Psoas muscle (tissue), 8 donors: ENCODE measurements around the gene DNAH3. TPM values are rescaled to one million over a fixed set of nuclear protein-coding genes. Genes with fewer than 3 reads are reported as not detected.
"Not testable (repeated sequence)": the region's sequence is repeated elsewhere in the genome, so short reads cannot be mapped to it uniquely, and the experiment has no call there.

Experiments used
- ATAC-seq, 4 donors: fragments of 200-7000 bp; cut with Tn5 transposase; one replicate each; pipeline ENCODE4 v1.9.1; 2020; ENCODE audit warnings: moderate library complexity in 3 of 4, mild to moderate bottlenecking in 2 of 4
- DNase-seq, 2 donors: peaks; one replicate each; pipeline ENCODE4 v3.0.0-alpha.2; 2020
- H3K27ac ChIP-seq: fragments of 200-600 bp; one replicate; pipeline ENCODE4 v1.8.0; 2022
- H3K27me3 ChIP-seq, 3 donors: fragments of 200-600 bp in 1 of 3; one replicate each; pipeline versions ENCODE4 v1.6.1 to v1.8.0; 2013 to 2022; ENCODE audit warnings: low read length in 2 of 3, mild to moderate bottlenecking in 2 of 3, moderate library complexity in 1 of 3; ENCODE audit not compliant: insufficient read depth in 3 of 3
- H3K36me3 ChIP-seq, 2 donors: fragments of 200-600 bp in 1 of 2; one replicate each; pipeline versions ENCODE4 v1.6.1 to v1.8.0; 2013 to 2022; ENCODE audit warnings: low read depth in 1 of 2, mild to moderate bottlenecking in 1 of 2, moderate library complexity in 1 of 2; ENCODE audit not compliant: insufficient read depth in 1 of 2
- H3K4me1 ChIP-seq: fragments of 200-600 bp; one replicate; pipeline ENCODE4 v1.8.0; 2022
- H3K4me3 ChIP-seq: fragments of 200-600 bp; one replicate; pipeline ENCODE4 v1.8.0; 2022; ENCODE audit warnings: mild to moderate bottlenecking
- H3K9me3 ChIP-seq: fragments of 200-600 bp; one replicate; pipeline ENCODE4 v1.8.0; 2022
- WGBS, 3 donors: extraction: QIAGEN DNeasy Blood & Tissue Kit; methylation state at CpG; one replicate each; pipeline versions ENCODE4 v1.1.6 to v1.1.7; 2013; 5-methylcytosine and 5-hydroxymethylcytosine counted together
- intact Hi-C, 2 donors: fragments of 100-400 bp; cut with DNase I; formaldehyde crosslinking; loops; one replicate each; pipeline versions ENCODE4 v1.11.0 to v1.14.2; 2022
- polyA plus RNA-seq, 3 donors: library from polyadenylated mRNA; stranded (reverse); fragments of 200-250 nt; gene quantifications; one replicate each; pipeline ENCODE4 v1.2.3, GENCODE V29; 2013
- total RNA-seq, 4 donors: library from RNA; stranded (reverse); fragmentation: NEBNext Ultra II Directional in 2 of 4; extraction: Animal tissue kit (Norgen Biotek cat#: 25700) in 2 of 4; gene quantifications; one replicate each; pipeline versions ENCODE4 v1.2.1 to v1.2.4, GENCODE V29; 2021 to 2023
- TF ChIP-seq, protein P1 (sequence below): fragments of 200-600 bp; IDR thresholded peaks from one replicate; pipeline ENCODE4 v1.8.0; 2022; ENCODE audit warnings: antibody characterized with exemption
- donor health status: healthy with polysubstance abuse.
- donor health status: DM: no; HTN: no; CAD: no; lungs with moderate emphysema.
- donor health status: Bipolar disorder and iron deficiency.
- donor health status: healthy.
- donor health status: DM: yes; HTN: yes; CAD: no.
- donor health status: DM: no; HTN: no; CAD: no.
- donor health status: DM: no; HTN: no; CAD: no.
- donor health status: DM: yes; HTN: yes; CAD: no.

The DNAH3 gene
- total and polyA plus RNA-seq, 7 donors: 0.01 to 2.1 (median 0.17) TPM; not detected in 1

DNA sequence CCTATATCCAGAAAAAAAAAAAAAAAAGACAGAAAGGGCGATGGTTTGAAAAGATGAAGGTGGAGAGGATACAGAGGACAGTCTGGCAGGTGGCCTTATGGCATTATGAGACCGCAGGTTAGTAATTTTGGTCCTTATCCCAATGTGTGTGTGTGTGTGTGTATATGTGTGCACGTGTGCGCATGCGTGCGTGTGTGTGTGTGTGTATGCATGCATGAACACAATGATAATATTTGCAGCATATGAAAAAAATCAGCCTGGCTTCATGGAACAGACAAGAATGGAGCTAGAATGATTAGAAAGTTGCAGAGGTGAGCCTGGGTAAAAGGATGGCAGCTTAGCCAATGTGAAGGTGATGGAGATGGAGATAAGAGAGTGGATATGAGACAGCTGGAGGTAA is 166.6 kb downstream of the DNAH3 start:
- ATAC-seq: no peak
- intact Hi-C loops: no loop called here
- Histone ChIP-seq H3K36me3 (no peaks in the 10 kb centered on the region), H3K27me3 (no peaks in the 10 kb centered on the region), H3K4me3 (no peak overlapping the region), H3K4me1 (no peaks in the 10 kb centered on the region), H3K27ac (no peak overlapping the region), H3K9me3 (no peaks in the 10 kb centered on the region)
- WGBS, 3 donors: 94 to 95% (median 94%) methylated on average over 6 of the region's 6 CpGs
- DNase-seq: no peak
- TF ChIP-seq, protein P1, sequence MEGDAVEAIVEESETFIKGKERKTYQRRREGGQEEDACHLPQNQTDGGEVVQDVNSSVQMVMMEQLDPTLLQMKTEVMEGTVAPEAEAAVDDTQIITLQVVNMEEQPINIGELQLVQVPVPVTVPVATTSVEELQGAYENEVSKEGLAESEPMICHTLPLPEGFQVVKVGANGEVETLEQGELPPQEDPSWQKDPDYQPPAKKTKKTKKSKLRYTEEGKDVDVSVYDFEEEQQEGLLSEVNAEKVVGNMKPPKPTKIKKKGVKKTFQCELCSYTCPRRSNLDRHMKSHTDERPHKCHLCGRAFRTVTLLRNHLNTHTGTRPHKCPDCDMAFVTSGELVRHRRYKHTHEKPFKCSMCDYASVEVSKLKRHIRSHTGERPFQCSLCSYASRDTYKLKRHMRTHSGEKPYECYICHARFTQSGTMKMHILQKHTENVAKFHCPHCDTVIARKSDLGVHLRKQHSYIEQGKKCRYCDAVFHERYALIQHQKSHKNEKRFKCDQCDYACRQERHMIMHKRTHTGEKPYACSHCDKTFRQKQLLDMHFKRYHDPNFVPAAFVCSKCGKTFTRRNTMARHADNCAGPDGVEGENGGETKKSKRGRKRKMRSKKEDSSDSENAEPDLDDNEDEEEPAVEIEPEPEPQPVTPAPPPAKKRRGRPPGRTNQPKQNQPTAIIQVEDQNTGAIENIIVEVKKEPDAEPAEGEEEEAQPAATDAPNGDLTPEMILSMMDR: no peak

GRCh38 chr16:20976576-20976975 is 174.1 kb downstream of the DNAH3 start:
- Histone ChIP-seq H3K27ac (no peak overlapping the region), H3K36me3 (no peaks in the 10 kb centered on the region), H3K4me3 (no peak overlapping the region), H3K9me3 (no peaks in the 10 kb centered on the region), H3K27me3 (no peaks in the 10 kb centered on the region), H3K4me1 (no peaks in the 10 kb centered on the region)
- intact Hi-C loops: no loop called here
- TF ChIP-seq, protein P1: no peak
- WGBS, 3 donors: 59 to 65% (median 60%) methylated on average over 4 of the region's 4 CpGs
- DNase-seq: no peak
- ATAC-seq: no peak

DNA sequence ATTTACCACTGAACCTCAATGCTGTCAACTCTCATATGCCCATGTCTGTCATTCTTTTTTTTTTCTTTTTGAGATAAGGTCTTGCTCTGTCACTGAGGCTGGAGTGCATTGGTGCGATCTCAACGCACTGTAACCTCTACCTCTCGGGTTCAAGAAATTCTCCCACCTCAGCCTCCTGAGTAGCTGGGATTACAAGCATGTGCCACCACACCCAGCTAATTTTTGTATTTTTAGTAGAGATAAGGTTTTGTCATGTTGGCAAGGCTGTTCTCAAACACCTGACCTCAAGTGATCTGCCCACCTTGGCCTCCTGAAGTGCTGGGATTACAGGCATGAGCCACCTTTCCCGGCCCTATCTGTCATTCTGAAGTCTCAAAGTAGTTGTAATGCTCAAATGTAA is 177.4 kb downstream of the DNAH3 start:
- intact Hi-C loops, DNase-seq, H3K9me3 ChIP-seq, H3K36me3 ChIP-seq, ATAC-seq, H3K4me3 ChIP-seq, H3K27ac ChIP-seq, H3K4me1 ChIP-seq, H3K27me3 ChIP-seq: not testable (repeated sequence)
- WGBS, 3 donors: 91 to 92% (median 92%) methylated on average over 4 of the region's 4 CpGs

- H3K27ac ChIP-seq: no peak overlapping the region
- H3K36me3 ChIP-seq: no peaks in the 10 kb centered on the region
- ATAC-seq (no peak), DNase-seq (no peak)
- TF ChIP-seq, protein P1: no peak
- intact Hi-C loops: no loop called here
- 76 to 86% (median 79%) methylated on average over 8 of the region's 8 CpGs for WGBS, 3 donors
- H3K27me3 ChIP-seq: no peaks in the 10 kb centered on the region
- no peak overlapping the region for H3K4me3 ChIP-seq
- H3K4me1 ChIP-seq: no peaks in the 10 kb centered on the region
- no peaks in the 10 kb centered on the region for H3K9me3 ChIP-seq
Observed at GRCh38 chr16:20971401-20971800, 179.2 kb downstream of the DNAH3 start.

DNA sequence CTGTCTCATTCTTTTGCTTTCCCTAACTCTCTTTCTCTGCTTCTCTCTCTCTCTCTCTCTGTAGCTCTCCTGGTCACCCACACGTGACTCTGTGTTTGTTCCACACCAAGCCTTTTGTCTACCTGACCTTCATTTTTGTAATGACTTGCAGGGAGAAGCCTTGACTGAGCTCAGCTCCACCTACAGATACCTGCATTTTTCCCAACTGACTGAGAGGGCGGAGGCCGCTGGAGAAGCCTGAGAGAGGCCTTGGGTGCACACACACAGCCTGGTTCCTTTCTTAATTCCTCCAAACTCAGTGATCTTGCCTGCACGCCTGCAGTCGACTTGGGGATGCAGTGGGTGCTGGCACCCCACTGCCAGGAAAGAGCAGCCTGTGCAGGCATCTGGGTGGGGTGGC is 181.3 kb downstream of the DNAH3 start:
- ATAC-seq: no peak
- H3K36me3 ChIP-seq: no peaks in the 10 kb centered on the region
- H3K4me3 ChIP-seq: no peak overlapping the region
- no peaks in the 10 kb centered on the region for H3K4me1 ChIP-seq
- H3K27ac ChIP-seq: no peak overlapping the region
- intact Hi-C loops: no loop called here
- no peaks in the 10 kb centered on the region for H3K27me3 ChIP-seq
- no peak for DNase-seq
- WGBS, 3 donors: 83 to 88% (median 86%) methylated on average over 5 of the region's 5 CpGs
- no peaks in the 10 kb centered on the region for H3K9me3 ChIP-seq
- TF ChIP-seq, protein P1: no peak
